Daoy (cell line): ENCODE data around the gene PSMG3. TPM values are rescaled to one million over a fixed set of nuclear protein-coding genes. Genes with fewer than 3 reads are reported as not detected.

Experiments used
- DNase-seq: peaks from one replicate; pipeline ENCODE4 v3.0.0-alpha.2; 2015; ENCODE audit warnings: low read depth
- total RNA-seq: library from RNA; depleted of rRNA; stranded (reverse); fragments of >200 nt; shearing (Covaris generic); gene quantifications from 2 replicates; pipeline ENCODE4 v1.2.3, GENCODE V29; 2014

The PSMG3 gene
- total RNA-seq, 1 experiment from 2014 or later = 107 TPM

GRCh38 chr7:1544896-1545416 lies 24.9 kb downstream of the PSMG3 start:
- DNase-seq = peak; percentile 7

GRCh38 chr7:1544178-1544895 lies 25.5 kb downstream of the PSMG3 start:
- peak; percentile 13 for DNase-seq

GRCh38 chr7:1543826-1544177 lies 26.0 kb downstream of the PSMG3 start:
- peak; percentile 9 for DNase-seq

DNA sequence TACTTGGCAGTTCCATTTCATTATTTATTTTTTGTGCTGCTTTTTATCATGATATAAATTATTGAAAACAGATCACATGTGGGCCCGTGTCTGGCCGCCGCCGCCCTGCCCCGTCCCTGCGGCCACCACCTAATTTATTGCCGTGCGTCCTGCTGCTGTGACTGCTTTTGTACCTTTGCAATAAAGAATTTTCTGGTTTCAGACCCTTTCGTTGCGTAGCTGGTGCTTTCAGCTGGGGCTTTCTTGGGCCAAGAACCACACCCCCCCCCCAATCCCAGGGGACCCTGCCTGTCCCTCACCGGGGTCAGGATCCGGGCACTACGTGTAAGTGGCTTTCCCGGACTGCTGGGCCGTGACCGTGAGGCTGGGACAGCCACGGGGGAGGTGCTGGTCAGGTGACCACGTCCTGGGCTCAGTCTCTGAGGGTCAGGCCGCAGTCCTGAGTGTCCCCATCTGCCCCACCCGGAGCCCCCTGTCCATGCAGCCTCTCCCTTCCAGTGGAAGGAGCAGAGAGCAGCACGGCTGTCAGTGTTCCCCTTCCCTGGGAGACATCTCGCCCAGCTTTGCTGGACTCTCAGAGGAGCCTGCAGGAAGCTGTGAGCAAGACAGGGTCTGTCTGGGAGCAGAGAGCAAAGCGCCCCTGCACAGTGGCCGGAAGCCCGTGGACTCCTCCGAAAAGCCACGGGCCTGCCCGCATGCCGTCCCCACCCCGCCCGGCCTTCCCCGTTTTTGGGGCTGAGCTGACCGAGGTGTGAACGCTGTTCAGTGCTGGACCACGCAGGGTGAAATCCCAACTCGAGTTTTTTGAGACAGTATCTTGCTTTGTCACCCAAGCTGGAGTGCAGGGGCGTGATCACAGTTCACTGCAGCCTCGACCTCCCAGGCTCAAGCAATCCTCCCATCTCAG lies 26.7 kb downstream of the PSMG3 start:
- DNase-seq = peak; percentile 7

- DNase-seq = no peak
Observed at GRCh38 chr7:1542329-1542728, 27.5 kb downstream of the PSMG3 start.

- DNase-seq = peak; percentile 11
Observed at GRCh38 chr7:1541431-1542162, 28.2 kb downstream of the PSMG3 start.

DNA sequence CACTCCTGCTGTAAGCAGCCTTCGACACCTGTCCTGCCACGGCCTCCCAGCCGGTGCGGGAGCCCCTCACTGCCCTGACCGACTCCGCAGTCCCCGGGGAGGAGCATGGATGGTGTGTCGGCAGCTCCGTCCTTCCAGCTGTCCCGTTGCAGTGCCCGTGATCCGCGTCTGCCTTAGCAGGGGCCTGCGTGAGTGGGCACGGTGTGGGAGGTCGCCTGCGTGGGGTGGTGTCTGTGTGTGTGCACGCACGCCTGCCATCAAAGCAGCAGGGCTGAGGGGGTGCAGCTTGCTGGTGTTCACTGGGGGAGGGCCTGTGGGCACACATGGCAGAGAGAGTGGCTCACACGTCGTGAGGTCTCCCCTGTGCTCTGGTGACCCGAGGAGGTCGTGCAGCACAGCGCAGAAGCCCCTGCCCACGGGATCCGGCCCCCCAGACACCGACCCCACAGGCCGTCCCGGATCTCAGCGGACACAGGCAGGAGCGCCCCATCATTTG lies 29.0 kb downstream of the PSMG3 start:
- DNase-seq = peak; percentile 7

DNA sequence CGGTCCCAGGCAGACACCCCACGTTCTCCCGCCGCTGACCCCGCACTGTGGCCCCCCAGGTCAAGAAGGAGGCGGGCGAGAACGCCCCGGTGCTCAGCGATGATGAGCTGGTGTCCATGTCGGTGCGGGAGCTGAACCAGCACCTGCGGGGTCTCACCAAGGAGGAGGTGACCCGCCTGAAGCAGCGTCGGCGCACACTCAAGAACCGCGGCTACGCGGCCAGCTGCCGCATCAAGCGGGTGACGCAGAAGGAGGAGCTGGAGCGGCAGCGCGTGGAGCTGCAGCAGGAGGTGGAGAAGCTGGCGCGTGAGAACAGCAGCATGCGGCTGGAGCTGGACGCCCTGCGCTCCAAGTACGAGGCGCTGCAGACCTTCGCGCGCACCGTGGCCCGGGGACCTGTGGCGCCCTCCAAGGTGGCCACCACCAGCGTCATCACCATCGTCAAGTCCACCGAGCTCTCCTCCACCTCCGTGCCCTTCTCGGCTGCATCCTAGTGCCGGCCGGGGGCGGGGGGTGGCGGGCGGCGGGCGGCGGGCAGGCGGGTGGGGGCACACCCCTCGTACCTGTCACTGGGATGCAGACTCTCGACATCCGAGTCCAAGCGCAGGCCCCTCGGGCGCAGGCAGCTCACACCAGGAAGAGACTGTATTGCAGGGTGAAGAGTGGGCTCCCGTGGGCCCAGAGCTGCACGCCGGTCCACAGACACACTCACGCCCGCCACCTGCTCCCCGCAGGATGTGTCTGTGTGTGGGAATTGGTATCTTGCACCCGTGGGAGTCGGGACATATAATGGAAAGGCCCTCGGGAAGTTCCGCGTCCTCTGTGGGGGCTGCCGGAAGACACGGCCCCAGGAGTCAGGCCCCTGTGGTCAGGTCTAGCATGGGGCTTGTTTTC lies 29.7 kb downstream of the PSMG3 start:
- DNase-seq = no peak

DNA sequence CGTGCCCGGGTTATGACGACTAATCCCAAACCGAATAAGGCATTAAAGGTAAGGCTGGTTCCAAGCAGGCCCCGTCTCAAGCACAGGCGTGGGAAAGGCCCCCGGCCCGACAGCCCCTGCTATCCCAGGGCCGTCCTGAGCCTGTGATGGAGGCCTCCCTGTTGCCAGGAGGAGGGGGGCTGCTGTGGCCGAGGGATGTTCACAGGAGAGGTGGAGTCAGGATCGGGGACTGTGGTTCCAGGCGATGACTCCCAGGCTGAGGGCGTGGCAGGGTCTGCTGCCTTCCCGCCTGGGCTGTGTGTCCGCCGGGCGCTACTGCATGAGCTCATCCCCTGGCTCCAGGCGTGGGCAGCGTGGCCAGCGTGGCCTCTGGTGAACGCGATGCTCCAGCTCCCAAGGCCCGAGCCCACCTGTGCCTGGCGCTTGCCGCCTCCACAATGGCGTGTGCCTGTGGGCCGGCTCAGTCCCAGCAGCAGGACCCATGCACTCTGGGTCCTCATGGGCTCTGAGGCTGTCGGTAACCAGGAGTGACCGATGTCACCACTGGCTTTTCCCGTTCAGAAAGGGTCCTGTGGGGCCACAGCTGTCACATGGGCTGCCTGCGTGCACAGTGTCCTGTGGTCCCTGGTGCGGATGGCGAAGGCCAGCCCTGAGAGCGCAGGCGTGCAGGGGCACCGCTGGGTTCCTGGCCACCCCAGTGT lies 30.5 kb downstream of the PSMG3 start:
- peak; percentile 62 for DNase-seq

DNA sequence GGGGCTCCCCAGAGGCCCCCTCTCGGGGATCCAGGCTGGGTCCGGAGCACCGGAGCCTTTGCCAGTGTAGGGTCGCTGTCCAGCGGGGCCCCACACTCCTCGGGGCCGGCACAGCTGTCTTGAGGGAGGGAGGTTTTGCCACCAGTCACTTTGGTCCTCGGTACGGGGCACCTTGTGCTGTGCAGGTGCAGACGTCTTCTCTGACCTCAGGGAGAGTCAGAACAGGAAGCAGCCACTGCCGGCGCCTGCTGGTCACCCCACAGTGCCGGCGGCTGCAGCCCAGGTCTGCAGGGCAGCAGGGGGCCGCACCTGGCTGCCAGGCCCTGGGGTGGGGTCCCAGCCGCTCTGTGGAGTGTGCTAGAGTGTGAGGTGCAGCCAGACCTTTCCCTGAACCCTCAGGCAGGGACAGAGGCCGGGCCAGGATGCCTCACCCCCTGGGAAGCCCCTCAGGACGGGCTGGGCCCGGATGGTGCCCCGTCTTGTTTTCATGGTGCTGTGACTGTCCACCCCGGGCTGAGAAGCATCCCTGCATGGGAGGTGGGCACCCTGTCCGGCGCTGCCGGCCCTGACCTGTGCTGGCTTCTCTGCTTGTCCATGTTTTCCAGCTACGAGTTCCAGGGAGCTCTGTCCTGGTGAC lies 31.2 kb downstream of the PSMG3 start:
- peak; percentile 33 for DNase-seq

GRCh38 chr7:1537535-1538412 lies 32.1 kb downstream of the PSMG3 start:
- DNase-seq = peak; percentile 97

GRCh38 chr7:1536743-1537534 lies 32.9 kb downstream of the PSMG3 start:
- DNase-seq = peak; percentile 99

GRCh38 chr7:1536455-1536742 lies 33.4 kb downstream of the PSMG3 start:
- DNase-seq = no peak

DNA sequence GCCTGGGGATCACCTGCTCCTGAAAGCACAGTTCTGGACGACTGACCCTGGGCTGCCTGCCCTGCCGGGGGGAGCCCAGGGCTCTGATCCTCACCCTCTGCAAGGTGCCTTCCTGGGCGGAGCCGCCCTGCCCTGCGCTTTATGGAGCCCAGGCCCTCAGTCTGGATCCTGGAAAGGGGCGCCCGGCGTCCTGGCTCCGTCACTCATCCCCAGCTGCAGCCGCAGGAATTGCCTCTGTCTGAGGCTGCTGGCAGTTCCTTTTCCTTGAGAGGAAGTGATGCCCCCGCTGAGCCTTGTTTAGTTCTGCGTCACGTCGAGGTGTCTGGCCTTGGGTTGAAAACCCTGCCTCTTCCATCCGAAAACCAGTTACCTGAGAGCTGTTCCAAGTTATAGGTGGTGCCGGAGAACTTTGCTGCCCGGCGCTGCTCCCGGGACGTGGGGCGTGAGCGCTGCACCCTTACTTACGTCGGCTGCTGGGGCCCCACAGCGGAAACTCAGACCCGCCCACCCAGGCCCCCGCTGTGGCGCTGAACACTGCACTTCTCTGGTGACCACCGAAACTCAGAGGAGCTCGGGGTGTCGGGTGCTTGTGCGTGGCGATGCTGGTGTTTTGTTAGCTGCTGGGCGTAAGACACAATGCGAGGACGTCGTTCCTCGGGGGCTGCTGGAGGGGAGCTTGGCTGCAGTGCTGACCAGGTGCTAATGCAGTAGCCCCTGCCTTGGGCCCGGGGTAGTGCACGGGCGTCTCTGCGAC lies 34.0 kb downstream of the PSMG3 start:
- peak; percentile 9 for DNase-seq

DNA sequence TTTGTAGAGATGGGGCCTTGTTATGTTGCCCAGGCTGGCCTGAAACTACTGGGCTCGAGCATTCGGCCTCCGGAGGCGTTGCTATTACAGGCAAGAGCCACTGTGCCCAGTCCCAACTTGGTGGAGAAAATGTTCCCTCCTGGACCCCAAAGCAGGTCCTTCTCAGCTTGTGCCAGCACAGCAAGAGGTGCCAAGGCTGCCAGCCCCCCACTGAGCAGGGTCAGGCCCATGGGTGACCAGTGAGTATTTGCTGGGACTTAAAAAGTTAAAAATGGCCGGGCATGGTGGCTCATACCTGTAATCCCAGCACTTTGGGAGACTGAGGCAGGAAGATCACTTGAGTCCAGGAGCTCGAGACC lies 34.8 kb downstream of the PSMG3 start:
- DNase-seq = no peak

GRCh38 chr7:1534330-1535099 lies 35.3 kb downstream of the PSMG3 start:
- peak; percentile 14 for DNase-seq
